Lower leg skin (tissue), 4 donors: ENCODE data around the gene BLVRB. TPM values are rescaled to one million over a fixed set of nuclear protein-coding genes. Genes with fewer than 3 reads are reported as not detected.

Experiments used
- total RNA-seq, 4 donors: library from RNA; depleted of rRNA; stranded (reverse); fragments of >200 nt; gene quantifications; one replicate each; pipeline ENCODE4 v1.1.0, GENCODE V29; 2016

BLVRB gene
- total RNA-seq, 4 donors from 2014 or later, result 139 to 161 (median 154) TPM

Other genes starting within 250 kb of the BLVRB start
- not detected for gene TTC9B, start 247.4 kb downstream of the BLVRB start, total RNA-seq
- under 1 TPM in 1 of 4 donors, not detected in 3; 0.29 TPM for gene CCNP, start 239.1 kb downstream of the BLVRB start, total RNA-seq
- 100 to 1,000 TPM in 1 of 4 donors, 10 to 100 TPM in 3; 71.1 to 129 (median 82.2) TPM for gene AKT2, start 180.4 kb downstream of the BLVRB start, total RNA-seq
- 10 to 100 TPM; 10.5 to 29.5 (median 13.1) TPM for gene C19orf47, start 117.3 kb downstream of the BLVRB start, total RNA-seq
- 100 to 1,000 TPM; 188 to 287 (median 256) TPM for gene PLD3, start 117.0 kb downstream of the BLVRB start, total RNA-seq
- under 1 TPM; 0.13 to 0.88 (median 0.51) TPM for gene HIPK4, start 75.6 kb downstream of the BLVRB start, total RNA-seq
- 1 to 10 TPM; 2.5 to 7.3 (median 5.6) TPM for gene PRX, start 52.4 kb downstream of the BLVRB start, total RNA-seq
- gene SERTAD1, start 39.8 kb downstream of the BLVRB start, total RNA-seq, result 10 to 100 TPM; 17.3 to 45.7 (median 26.6) TPM
- gene SERTAD3, start 21.4 kb downstream of the BLVRB start, total RNA-seq, result 10 to 100 TPM; 20.5 to 26.5 (median 25.0) TPM
- gene SPTBN4, start 1.3 kb upstream of the BLVRB start, total RNA-seq, result 1 to 10 TPM in 3 of 4 donors, under 1 TPM in 1; 0.25 to 2.2 (median 1.6) TPM
- 10 to 100 TPM; 39.6 to 53.4 (median 43.0) TPM for gene SHKBP1, start 111.1 kb upstream of the BLVRB start, total RNA-seq
- 100 to 1,000 TPM; 113 to 181 (median 144) TPM for gene LTBP4, start 135.6 kb upstream of the BLVRB start, total RNA-seq
- gene NUMBL, start 224.9 kb upstream of the BLVRB start, total RNA-seq, result 10 to 100 TPM; 11.2 to 45.8 (median 36.0) TPM